Hepatocyte (in vitro differentiated cells): ENCODE data around the gene OR8D1. TPM values are rescaled to one million over a fixed set of nuclear protein-coding genes. Genes with fewer than 3 reads are reported as not detected.
A peak's percentile ranks its signal among the peaks of the same experiment; 100 is the strongest.
"Not testable (repeated sequence)": the region's sequence is repeated elsewhere in the genome, so short reads cannot be mapped to it uniquely, and the experiment has no call there.

ENCODE experiments used
- DNase-seq: peaks from one replicate; pipeline ENCODE4 v3.0.0-alpha.2; 2016; ENCODE audit warnings: low spot score
- H2AFZ ChIP-seq: fragments of 200-600 bp; sonication (generic); 2 replicates; pipeline ENCODE4 v1.6.0; 2016; ENCODE audit warnings: antibody characterized with exemption, mild to moderate bottlenecking
- H3K27ac ChIP-seq: fragments of 200-600 bp; sonication (generic); 2 replicates; pipeline ENCODE4 v1.5.1; 2016; ENCODE audit warnings: mild to moderate bottlenecking
- H3K27me3 ChIP-seq: fragments of 200-600 bp; sonication (generic); 2 replicates; pipeline ENCODE4 v1.6.1; 2016
- H3K36me3 ChIP-seq: fragments of 200-600 bp; sonication (generic); replicated peaks from 2 replicates; pipeline ENCODE4 v1.5.1; 2016; ENCODE audit warnings: low read depth; ENCODE audit not compliant: insufficient read depth
- H3K4me1 ChIP-seq: fragments of 200-600 bp; sonication (generic); 2 replicates; pipeline ENCODE4 v1.5.1; 2016; ENCODE audit warnings: mild to moderate bottlenecking, moderate library complexity; ENCODE audit not compliant: insufficient read depth
- H3K4me2 ChIP-seq: fragments of 200-600 bp; sonication (generic); 2 replicates; pipeline ENCODE4 v1.6.0; 2016
- H3K4me3 ChIP-seq: fragments of 200-600 bp; sonication (generic); 2 replicates; pipeline ENCODE4 v1.5.1; 2016; ENCODE audit warnings: mild to moderate bottlenecking
- H3K79me2 ChIP-seq: fragments of 200-600 bp; sonication (generic); 2 replicates; pipeline ENCODE4 v1.6.0; 2017; ENCODE audit warnings: mild to moderate bottlenecking
- H3K9me2 ChIP-seq: fragments of 200-600 bp; sonication (generic); replicated peaks from 2 replicates; pipeline ENCODE4 v1.6.0; 2017; ENCODE audit warnings: mild to moderate bottlenecking; ENCODE audit not compliant: insufficient read depth
- H3K9me3 ChIP-seq: fragments of 200-600 bp; sonication (generic); 2 replicates; pipeline ENCODE4 v1.5.1; 2016; ENCODE audit warnings: low read depth, mild to moderate bottlenecking
- H4K20me1 ChIP-seq: fragments of 200-600 bp; sonication (generic); 2 replicates; pipeline ENCODE4 v1.6.0; 2016; ENCODE audit warnings: mild to moderate bottlenecking; ENCODE audit not compliant: insufficient read depth, poor library complexity, severe bottlenecking
- EZH2 ChIP-seq: fragments of 200-600 bp; sonication (generic); IDR thresholded peaks from 2 replicates; pipeline ENCODE4 v1.6.1; 2016; ENCODE audit warnings: antibody characterized with exemption, mild to moderate bottlenecking, borderline replicate concordance
- EZH2phosphoT487 ChIP-seq: fragments of 200-600 bp; sonication (generic); IDR thresholded peaks from one replicate; pipeline ENCODE4 v1.6.1; 2018; ENCODE audit warnings: antibody characterized with exemption, mild to moderate bottlenecking, low read depth, moderate library complexity; ENCODE audit not compliant: unreplicated experiment, severe bottlenecking
- WGBS: methylation state at CpG from one replicate; pipeline ENCODE4 v1.1.6; 2016; ENCODE audit warnings: low lambda C conversion rate; ENCODE audit errors: missing lambda C conversion rate; 5-methylcytosine and 5-hydroxymethylcytosine counted together
- polyA plus RNA-seq: library from polyadenylated mRNA; unstranded; fragments of >200 nt; fragmentation: Nextera tagmentation; extraction: Ambion mirVana; gene quantifications from 2 replicates; pipeline ENCODE4 v1.2.1, GENCODE V29; 2016
- total RNA-seq: library from RNA; depleted of rRNA; stranded (reverse); fragments of >200 nt; gene quantifications from 2 replicates; pipeline ENCODE4 v1.2.3, GENCODE V29; 2014
- TF ChIP-seq, protein P1 (sequence below): fragments of 200-600 bp; sonication (generic); IDR thresholded peaks from 2 replicates; pipeline ENCODE4 v1.5.1; 2016; ENCODE audit warnings: antibody characterized with exemption, mild to moderate bottlenecking; ENCODE audit not compliant: poor library complexity

The OR8D1 gene
- total and polyA plus RNA-seq, 2 experiments from 2014 or later, result not detected

DNA sequence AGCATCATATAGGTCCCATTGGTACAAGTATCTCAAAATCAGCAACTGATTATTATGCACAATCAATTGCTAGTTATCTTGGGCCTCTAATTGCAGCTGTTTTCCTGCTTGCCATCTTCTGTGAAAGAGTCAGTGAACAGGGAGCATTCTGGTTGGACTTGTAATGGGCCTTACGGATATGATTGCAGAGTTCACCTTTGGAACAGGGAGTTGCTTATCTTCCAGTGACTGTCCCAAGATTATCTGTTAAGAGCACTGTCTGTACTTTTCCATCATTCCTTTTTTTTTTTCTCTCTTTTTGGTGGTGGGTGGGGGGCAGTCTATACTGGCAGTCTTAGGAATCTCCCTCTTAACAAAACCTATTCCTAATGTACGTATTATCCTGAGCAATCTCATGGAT, 39.7 kb downstream of the OR8D1 start:
- Histone ChIP-seq H3K27ac (peak overlapping the region; percentile 56), H3K79me2 (no peaks in the 10 kb centered on the region), H3K9me3 (no peaks in the 10 kb centered on the region), H2AFZ (no peak overlapping the region), H3K4me3 (no peak overlapping the region), H3K36me3 (no peaks in the 10 kb centered on the region), H4K20me1 (no peaks in the 10 kb centered on the region), H3K4me2 (peak overlapping the region; percentile 18), H3K4me1 (peaks cover 5% of the 10 kb centered on the region), H3K9me2 (no peaks in the 10 kb centered on the region), H3K27me3 (no peaks in the 10 kb centered on the region)
- TF ChIP-seq EZH2 (no peak), EZH2phosphoT487 (no peak)
- DNase-seq, result peak; percentile 48
- 60% methylated on average over 2 of the region's 2 CpGs for WGBS

DNA sequence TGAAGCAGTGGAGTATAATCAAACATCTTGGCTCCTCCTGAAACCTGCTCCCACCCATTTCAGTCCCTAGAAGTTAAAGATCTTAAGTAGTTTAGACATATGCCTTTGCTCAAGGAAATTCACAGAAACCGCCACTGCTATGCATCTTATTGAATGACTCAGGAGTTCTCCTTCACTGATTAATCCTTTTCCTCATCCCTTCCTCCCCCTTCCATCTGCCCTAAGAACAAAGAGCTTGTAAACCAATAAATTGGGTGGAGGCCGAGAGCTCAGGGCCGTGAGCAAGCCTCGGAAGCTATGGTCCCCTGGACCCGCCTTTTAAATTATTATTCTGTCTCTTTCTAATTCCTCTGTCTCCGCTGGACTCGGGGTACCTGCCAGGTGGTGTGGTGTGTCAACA, 42.9 kb downstream of the OR8D1 start:
- not testable (repeated sequence) for H3K27me3 ChIP-seq, H3K9me2 ChIP-seq, H3K4me1 ChIP-seq, H2AFZ ChIP-seq, H3K9me3 ChIP-seq, H3K27ac ChIP-seq, H3K79me2 ChIP-seq, DNase-seq, H4K20me1 ChIP-seq, H3K36me3 ChIP-seq, H3K4me3 ChIP-seq
- H3K4me2 ChIP-seq, result peak overlapping the region; percentile 24
- 60% methylated on average over 7 of the region's 7 CpGs for WGBS

GRCh38 chr11:124265041-124265440, 48.7 kb downstream of the OR8D1 start:
- 92% methylated on average over 4 of the region's 4 CpGs for WGBS
- not testable (repeated sequence) for H2AFZ ChIP-seq

DNA sequence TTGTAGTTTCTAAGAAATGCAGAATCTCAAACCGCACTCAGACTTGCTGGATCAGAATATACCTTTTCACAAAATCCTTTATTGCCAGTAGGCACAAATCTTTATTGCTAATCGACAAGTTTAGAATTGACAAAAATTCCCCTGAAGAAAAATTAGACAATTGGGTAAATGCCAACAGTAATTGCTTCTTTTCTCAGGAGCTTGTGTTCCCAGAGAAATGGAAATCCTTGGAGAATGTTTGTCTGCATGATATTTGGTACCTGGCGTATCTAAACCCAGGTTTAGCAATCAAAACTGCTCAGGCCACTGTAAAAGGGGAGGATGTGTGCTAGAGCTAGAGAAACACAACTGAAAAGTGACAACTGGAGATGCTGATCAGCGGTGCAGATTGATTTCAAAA, 57.7 kb downstream of the OR8D1 start, which contains the start of gene OR8G5:
Gene OR8G5 (plus strand): TSS at position 301 of the 400 bp plus-strand sequence. CDS start 8,556 bp downstream, outside the sequence.
- no peak within 1 kb of the TSS for H2AFZ ChIP-seq
- TF ChIP-seq EZH2 (no peak), EZH2phosphoT487 (no peak)
- TF ChIP-seq, protein P1, sequence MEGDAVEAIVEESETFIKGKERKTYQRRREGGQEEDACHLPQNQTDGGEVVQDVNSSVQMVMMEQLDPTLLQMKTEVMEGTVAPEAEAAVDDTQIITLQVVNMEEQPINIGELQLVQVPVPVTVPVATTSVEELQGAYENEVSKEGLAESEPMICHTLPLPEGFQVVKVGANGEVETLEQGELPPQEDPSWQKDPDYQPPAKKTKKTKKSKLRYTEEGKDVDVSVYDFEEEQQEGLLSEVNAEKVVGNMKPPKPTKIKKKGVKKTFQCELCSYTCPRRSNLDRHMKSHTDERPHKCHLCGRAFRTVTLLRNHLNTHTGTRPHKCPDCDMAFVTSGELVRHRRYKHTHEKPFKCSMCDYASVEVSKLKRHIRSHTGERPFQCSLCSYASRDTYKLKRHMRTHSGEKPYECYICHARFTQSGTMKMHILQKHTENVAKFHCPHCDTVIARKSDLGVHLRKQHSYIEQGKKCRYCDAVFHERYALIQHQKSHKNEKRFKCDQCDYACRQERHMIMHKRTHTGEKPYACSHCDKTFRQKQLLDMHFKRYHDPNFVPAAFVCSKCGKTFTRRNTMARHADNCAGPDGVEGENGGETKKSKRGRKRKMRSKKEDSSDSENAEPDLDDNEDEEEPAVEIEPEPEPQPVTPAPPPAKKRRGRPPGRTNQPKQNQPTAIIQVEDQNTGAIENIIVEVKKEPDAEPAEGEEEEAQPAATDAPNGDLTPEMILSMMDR, result no peak
- no peaks in the 10 kb centered on the region for H4K20me1 ChIP-seq
- 71% methylated on average over 4 of the region's 4 CpGs for WGBS
- no peaks in the 10 kb centered on the region for H3K79me2 ChIP-seq
- DNase-seq, result no peak
- no peaks in the 10 kb centered on the region for H3K27me3 ChIP-seq
- H3K36me3 ChIP-seq, result no peaks in the 10 kb centered on the region
- H3K9me3 ChIP-seq, result no peaks in the 10 kb centered on the region
- no peak within 1 kb of the TSS for H3K27ac ChIP-seq
- H3K9me2 ChIP-seq, result no peaks in the 10 kb centered on the region
- H3K4me1 ChIP-seq, result no peaks in the 10 kb centered on the region
- H3K4me2 ChIP-seq, result no peak within 1 kb of the TSS
- H3K4me3 ChIP-seq, result no peak within 1 kb of the TSS

More at GRCh38 chr11:124265041-124265440, 48.7 kb downstream of the OR8D1 start:
- not testable (repeated sequence) for H4K20me1 ChIP-seq, H3K27ac ChIP-seq, H3K9me3 ChIP-seq, H3K36me3 ChIP-seq, H3K79me2 ChIP-seq, DNase-seq, H3K4me1 ChIP-seq, H3K4me2 ChIP-seq, H3K9me2 ChIP-seq, H3K4me3 ChIP-seq, H3K27me3 ChIP-seq

Other genes with a start within 250 kb of the OR8D1 start
- 19.1 and 21.6 TPM in 2 replicates for gene VWA5A, start 198.5 kb downstream of the OR8D1 start, total RNA-seq
- gene VWA5A, start 198.5 kb downstream of the OR8D1 start, polyA plus RNA-seq, result 18.9 and 26.3 TPM in 2 replicates
- 0.03 TPM in 1 of 2 replicates, not detected in the other for gene OR10D3, start 130.6 kb downstream of the OR8D1 start, total RNA-seq
- gene OR10D3, start 130.6 kb downstream of the OR8D1 start, polyA plus RNA-seq, result not detected in 2 replicates
- not detected in 2 replicates for gene OR8G1, start 72.9 kb downstream of the OR8D1 start, total RNA-seq
- not detected in 2 replicates for gene OR8G1, start 72.9 kb downstream of the OR8D1 start, polyA plus RNA-seq
- not detected in 2 replicates for gene OR8G5, start 57.6 kb downstream of the OR8D1 start, total RNA-seq
- not detected in 2 replicates for gene OR8G5, start 57.6 kb downstream of the OR8D1 start, polyA plus RNA-seq
- not detected in 2 replicates for gene OR8D2, start 6.2 kb upstream of the OR8D1 start, total RNA-seq
- gene OR8D2, start 6.2 kb upstream of the OR8D1 start, polyA plus RNA-seq, result not detected in 2 replicates
- gene OR8B2, start 70.5 kb upstream of the OR8D1 start, total RNA-seq, result not detected in 2 replicates
- not detected in 2 replicates for gene OR8B2, start 70.5 kb upstream of the OR8D1 start, polyA plus RNA-seq
- gene OR8B3, start 85.1 kb upstream of the OR8D1 start, total RNA-seq, result not detected in 2 replicates
- not detected in 2 replicates for gene OR8B3, start 85.1 kb upstream of the OR8D1 start, polyA plus RNA-seq
- gene OR8B4, start 110.9 kb upstream of the OR8D1 start, total RNA-seq, result not detected in 2 replicates
- gene OR8B4, start 110.9 kb upstream of the OR8D1 start, polyA plus RNA-seq, result not detected in 2 replicates
- gene OR8B8, start 131.7 kb upstream of the OR8D1 start, total RNA-seq, result not detected in 2 replicates
- not detected in 2 replicates for gene OR8B8, start 131.7 kb upstream of the OR8D1 start, polyA plus RNA-seq
- not detected in 2 replicates for gene OR8B12, start 229.7 kb upstream of the OR8D1 start, total RNA-seq
- not detected in 2 replicates for gene OR8B12, start 229.7 kb upstream of the OR8D1 start, polyA plus RNA-seq